ENCODE data around the gene SMARCB1.
A peak's percentile ranks its signal among the peaks of the same experiment; 100 is the strongest.

SMARCB1 gene

DNA sequence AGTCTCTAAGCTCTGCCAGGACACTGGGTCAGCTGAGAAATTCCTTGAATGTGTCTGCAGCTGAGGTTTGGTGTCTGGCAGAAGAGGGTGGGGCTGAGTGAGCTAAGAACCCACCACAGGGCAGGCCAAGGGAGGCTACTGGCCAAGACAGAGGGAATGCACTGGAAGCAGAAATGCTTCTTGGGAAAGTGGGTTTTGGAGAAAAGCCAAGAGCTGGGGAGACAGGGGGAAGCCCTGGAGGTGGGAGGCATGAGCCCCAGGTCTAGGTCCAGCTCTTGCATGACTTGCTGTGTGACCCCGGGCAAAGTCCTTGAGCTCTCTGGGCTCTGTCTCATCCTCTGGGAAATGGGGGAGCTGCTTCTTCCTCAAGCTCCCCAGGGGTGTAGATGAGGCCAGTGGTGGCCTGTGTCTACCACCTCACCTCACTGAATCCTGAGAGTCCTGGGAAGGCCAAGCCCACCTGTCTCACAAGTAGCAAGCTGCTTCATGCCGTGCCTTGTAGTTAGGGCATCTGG lies 11.8 kb upstream of the SMARCB1 start:
- Histone ChIP-seq H3K27me3 (replicated peaks; ENCODE audit: insufficient read depth, low read length) (no peaks in the 10 kb centered on the region), H3K36me3 (replicated peaks; ENCODE audit: insufficient read depth, low read length) (no peaks in the 10 kb centered on the region), H3K9me2 (replicated peaks; ENCODE audit: insufficient read depth, low read length) (no peaks in the 10 kb centered on the region), H3K4me2 (ENCODE audit: low read depth, low read length) (no peak overlapping the region), H3K27ac (ENCODE audit: low read length) (no peak overlapping the region), H3F3A (ENCODE audit: insufficient read depth, low read length) (peaks cover 10% of the 10 kb centered on the region), H3K4me3 (ENCODE audit: low read length) (no peak overlapping the region), H3K4me1 (ENCODE audit: low read length) (peaks cover 14% of the 10 kb centered on the region), H4K20me1 (ENCODE audit: insufficient read depth, low read length) (no peaks in the 10 kb centered on the region), H3K79me2 (ENCODE audit: low read length) (no peaks in the 10 kb centered on the region), H3K9me3 (replicated peaks; ENCODE audit: insufficient read depth, low read length) (no peaks in the 10 kb centered on the region), H2AFZ (ENCODE audit: low read length) (no peak overlapping the region), H3K9ac (ENCODE audit: low read length) (no peak overlapping the region)
- DNase-seq = no peak
- TF ChIP-seq EZH2 (optimal IDR thresholded peaks at IDR 0.05; ENCODE audit: low read depth, low read length) = no peak
- no peak for TF ChIP-seq EZH2phosphoT487 (IDR thresholded peaks at IDR 0.05; ENCODE audit: low read length)
- TF ChIP-seq, protein P1, sequence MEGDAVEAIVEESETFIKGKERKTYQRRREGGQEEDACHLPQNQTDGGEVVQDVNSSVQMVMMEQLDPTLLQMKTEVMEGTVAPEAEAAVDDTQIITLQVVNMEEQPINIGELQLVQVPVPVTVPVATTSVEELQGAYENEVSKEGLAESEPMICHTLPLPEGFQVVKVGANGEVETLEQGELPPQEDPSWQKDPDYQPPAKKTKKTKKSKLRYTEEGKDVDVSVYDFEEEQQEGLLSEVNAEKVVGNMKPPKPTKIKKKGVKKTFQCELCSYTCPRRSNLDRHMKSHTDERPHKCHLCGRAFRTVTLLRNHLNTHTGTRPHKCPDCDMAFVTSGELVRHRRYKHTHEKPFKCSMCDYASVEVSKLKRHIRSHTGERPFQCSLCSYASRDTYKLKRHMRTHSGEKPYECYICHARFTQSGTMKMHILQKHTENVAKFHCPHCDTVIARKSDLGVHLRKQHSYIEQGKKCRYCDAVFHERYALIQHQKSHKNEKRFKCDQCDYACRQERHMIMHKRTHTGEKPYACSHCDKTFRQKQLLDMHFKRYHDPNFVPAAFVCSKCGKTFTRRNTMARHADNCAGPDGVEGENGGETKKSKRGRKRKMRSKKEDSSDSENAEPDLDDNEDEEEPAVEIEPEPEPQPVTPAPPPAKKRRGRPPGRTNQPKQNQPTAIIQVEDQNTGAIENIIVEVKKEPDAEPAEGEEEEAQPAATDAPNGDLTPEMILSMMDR (IDR thresholded peaks at IDR 0.05; ENCODE audit: low read length) = no peak

- Histone ChIP-seq H3K9me2 (replicated peaks; ENCODE audit: insufficient read depth, low read length) (no peaks in the 10 kb centered on the region), H4K20me1 (ENCODE audit: insufficient read depth, low read length) (no peaks in the 10 kb centered on the region), H3F3A (ENCODE audit: insufficient read depth, low read length) (peaks cover 10% of the 10 kb centered on the region), H3K4me2 (ENCODE audit: low read depth, low read length) (no peak overlapping the region), H3K4me1 (ENCODE audit: low read length) (peaks cover 14% of the 10 kb centered on the region), H3K4me3 (ENCODE audit: low read length) (no peak overlapping the region), H2AFZ (ENCODE audit: low read length) (no peak overlapping the region), H3K27ac (ENCODE audit: low read length) (no peak overlapping the region), H3K9ac (ENCODE audit: low read length) (no peak overlapping the region), H3K9me3 (replicated peaks; ENCODE audit: insufficient read depth, low read length) (no peaks in the 10 kb centered on the region), H3K79me2 (ENCODE audit: low read length) (no peaks in the 10 kb centered on the region), H3K36me3 (replicated peaks; ENCODE audit: insufficient read depth, low read length) (no peaks in the 10 kb centered on the region), H3K27me3 (replicated peaks; ENCODE audit: insufficient read depth, low read length) (no peaks in the 10 kb centered on the region)
- DNase-seq = no peak
- TF ChIP-seq, protein P1 (IDR thresholded peaks at IDR 0.05; ENCODE audit: low read length) = 0 out of 2 replicates have a peak, but pooled peaks have one; percentile 5
- TF ChIP-seq EZH2phosphoT487 (IDR thresholded peaks at IDR 0.05; ENCODE audit: low read length) (no peak), EZH2 (optimal IDR thresholded peaks at IDR 0.05; ENCODE audit: low read depth, low read length) (no peak)
These were observed 10.9 kb upstream of the SMARCB1 start for GRCh38 chr22:23775779-23776375.

DNA sequence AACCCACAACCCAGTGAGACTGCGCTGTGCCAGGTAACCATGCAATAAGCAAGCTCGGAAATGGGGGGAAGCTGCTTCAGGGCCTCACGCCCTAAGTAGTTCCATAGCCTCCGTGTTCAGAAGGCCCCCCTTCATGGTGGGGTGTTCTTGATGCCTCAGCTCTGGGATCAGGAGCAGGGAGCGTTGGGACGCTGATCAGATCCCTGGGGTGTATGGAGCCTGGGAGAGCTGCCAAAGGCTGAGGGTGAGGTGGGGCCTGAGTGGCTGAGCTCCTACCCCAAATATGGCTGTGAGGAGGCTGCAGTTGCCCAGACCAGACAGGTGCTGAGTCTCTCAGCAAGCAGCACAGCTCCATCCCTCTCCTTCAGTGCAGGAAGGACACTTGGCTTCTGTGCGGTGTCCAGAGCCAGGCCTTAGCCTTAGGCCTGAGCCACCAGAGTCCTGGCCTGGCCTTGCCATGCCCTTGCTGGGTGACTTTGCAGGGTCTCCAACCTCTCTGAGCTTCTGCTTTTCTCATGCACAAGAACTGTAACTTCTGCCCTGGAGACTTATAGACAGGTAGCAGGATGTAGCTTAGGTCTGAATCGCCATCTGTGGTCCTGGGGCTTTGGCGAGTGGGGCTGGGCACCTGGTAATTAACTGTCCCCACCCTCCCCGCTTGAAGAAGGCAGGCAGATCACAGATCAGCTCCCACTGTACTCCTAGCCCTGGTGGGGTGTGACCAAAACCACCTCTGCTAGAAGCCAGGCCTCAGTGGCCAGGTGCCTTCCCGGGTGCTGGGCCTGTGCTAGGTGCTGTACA lies 8.8 kb upstream of the SMARCB1 start:
- no peaks in the 10 kb centered on the region for H3K9me2 ChIP-seq (replicated peaks; ENCODE audit: insufficient read depth, low read length)
- H3F3A ChIP-seq (ENCODE audit: insufficient read depth, low read length) = peaks cover 4% of the 10 kb centered on the region; the same call in 1 of the 2 replicates
- no peaks in the 10 kb centered on the region for H3K79me2 ChIP-seq (ENCODE audit: low read length)
- DNase-seq = no peak
- H3K4me3 ChIP-seq (ENCODE audit: low read length) = no peak overlapping the region
- H3K4me2 ChIP-seq (ENCODE audit: low read depth, low read length) = no peak overlapping the region
- H3K9ac ChIP-seq (ENCODE audit: low read length) = no peak overlapping the region
- no peak overlapping the region for H3K27ac ChIP-seq (ENCODE audit: low read length)
- TF ChIP-seq, protein P1 (IDR thresholded peaks at IDR 0.05; ENCODE audit: low read length) = no peak
- H3K4me1 ChIP-seq (ENCODE audit: low read length) = peaks cover 7% of the 10 kb centered on the region
- H3K27me3 ChIP-seq (replicated peaks; ENCODE audit: insufficient read depth, low read length) = no peaks in the 10 kb centered on the region
- H2AFZ ChIP-seq (ENCODE audit: low read length) = no peak overlapping the region
- H3K9me3 ChIP-seq (replicated peaks; ENCODE audit: insufficient read depth, low read length) = no peaks in the 10 kb centered on the region
- no peaks in the 10 kb centered on the region for H4K20me1 ChIP-seq (ENCODE audit: insufficient read depth, low read length)
- no peaks in the 10 kb centered on the region for H3K36me3 ChIP-seq (replicated peaks; ENCODE audit: insufficient read depth, low read length)
